GM18511 (cell line): Measurements from ENCODE around the gene ZNF853.
"Not testable (repeated sequence)": the region's sequence is repeated elsewhere in the genome, so short reads cannot be mapped to it uniquely, and the experiment has no call there.

Experiments used
- ATAC-seq: cut with Tn5 transposase; IDR thresholded peaks from one replicate; pipeline ENCODE4 v1.9.1; 2021; ENCODE audit warnings: mild to moderate bottlenecking, moderate library complexity; ENCODE audit not compliant: unreplicated experiment

ZNF853 gene

GRCh38 chr7:6614953-6615722 is at the start of gene ZNF853:
TSS of gene ZNF853 (plus strand) at chr7:6615610. CDS start at chr7:6616175, 565 bp downstream.
- no peak for ATAC-seq

- ATAC-seq = no peak
Measured at GRCh38 chr7:6565655-6566054, 49.8 kb upstream of the ZNF853 start.

GRCh38 chr7:6567886-6568285 is 47.5 kb upstream of the ZNF853 start:
- ATAC-seq = no peak

GRCh38 chr7:6571160-6571779 is 44.1 kb upstream of the ZNF853 start:
- no peak for ATAC-seq

GRCh38 chr7:6575281-6576023 is 40.0 kb upstream of the ZNF853 start:
- ATAC-seq = no peak

GRCh38 chr7:6576024-6576866 is 39.2 kb upstream of the ZNF853 start:
- no peak for ATAC-seq

- ATAC-seq = not testable (repeated sequence)
Measured at GRCh38 chr7:6576867-6577368, 38.5 kb upstream of the ZNF853 start.

- peak; percentile 99 for ATAC-seq
Measured at GRCh38 chr7:6577369-6578113, 37.9 kb upstream of the ZNF853 start, which contains the start of gene ZDHHC4. TSS of gene ZDHHC4 (plus strand) at chr7:6577454. CDS start at chr7:6580562, 3,108 bp downstream.

- ATAC-seq = no peak
Measured at GRCh38 chr7:6578114-6579084, 37.0 kb upstream of the ZNF853 start.

GRCh38 chr7:6579446-6579845 is 36.0 kb upstream of the ZNF853 start:
- ATAC-seq = no peak

GRCh38 chr7:6585746-6586432 is 29.5 kb upstream of the ZNF853 start:
- not testable (repeated sequence) for ATAC-seq

GRCh38 chr7:6588566-6588965 is 26.8 kb upstream of the ZNF853 start:
- ATAC-seq = no peak

GRCh38 chr7:6589151-6589828 is 26.1 kb upstream of the ZNF853 start:
- no peak for ATAC-seq

- peak; percentile 88 for ATAC-seq
Measured at GRCh38 chr7:6589829-6590644, 25.4 kb upstream of the ZNF853 start, which contains the start of gene INTS15. TSS of gene INTS15 (plus strand) at chr7:6590021. CDS start at chr7:6590284, 263 bp downstream.

GRCh38 chr7:6590645-6591110 is 24.7 kb upstream of the ZNF853 start:
- ATAC-seq = peak; percentile 49

GRCh38 chr7:6600093-6600492 is 15.3 kb upstream of the ZNF853 start:
- no peak for ATAC-seq
